ENCODE measurements around the gene KCNG4.

The KCNG4 gene

DNA sequence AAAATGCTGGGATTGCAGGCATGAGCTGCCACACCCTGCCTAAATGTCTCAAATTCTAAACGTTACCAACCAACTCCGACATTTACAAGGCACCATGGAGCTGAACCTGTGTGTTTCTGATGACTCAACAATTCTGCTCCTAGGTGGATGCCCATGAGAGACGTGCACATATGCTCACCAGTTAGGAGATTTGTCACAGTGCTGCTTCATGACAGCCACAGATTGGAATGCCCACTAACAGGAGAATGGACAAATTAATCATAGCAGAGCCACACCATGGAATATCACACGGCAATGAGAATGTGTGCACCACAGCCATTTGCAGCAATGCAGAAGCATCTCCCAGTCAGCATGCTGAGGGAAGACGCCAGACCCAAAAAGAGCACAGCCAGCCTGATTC is 8.0 kb upstream of the KCNG4 start:
- H3K4me1 ChIP-seq (ENCODE audit: control insufficient read depth, insufficient read depth, low read length): peaks cover 4% of the 10 kb centered on the region
- H3K27ac ChIP-seq (ENCODE audit: insufficient read depth, low read depth, low read length, poor library complexity, severe bottlenecking): no peak overlapping the region
- no peaks in the 10 kb centered on the region for H3K27me3 ChIP-seq (ENCODE audit: control insufficient read depth, insufficient read depth, low read length, poor library complexity, severe bottlenecking)
- H3K4me3 ChIP-seq (ENCODE audit: insufficient read depth, low read depth, low read length): no peak overlapping the region
- H3K9me3 ChIP-seq (ENCODE audit: control insufficient read depth, low read length): no peaks in the 10 kb centered on the region
- 93% methylated on average over 5 of the region's 5 CpGs for WGBS, 2 experiments
- H3K36me3 ChIP-seq (ENCODE audit: control insufficient read depth, insufficient read depth, low read length): no peaks in the 10 kb centered on the region

DNA sequence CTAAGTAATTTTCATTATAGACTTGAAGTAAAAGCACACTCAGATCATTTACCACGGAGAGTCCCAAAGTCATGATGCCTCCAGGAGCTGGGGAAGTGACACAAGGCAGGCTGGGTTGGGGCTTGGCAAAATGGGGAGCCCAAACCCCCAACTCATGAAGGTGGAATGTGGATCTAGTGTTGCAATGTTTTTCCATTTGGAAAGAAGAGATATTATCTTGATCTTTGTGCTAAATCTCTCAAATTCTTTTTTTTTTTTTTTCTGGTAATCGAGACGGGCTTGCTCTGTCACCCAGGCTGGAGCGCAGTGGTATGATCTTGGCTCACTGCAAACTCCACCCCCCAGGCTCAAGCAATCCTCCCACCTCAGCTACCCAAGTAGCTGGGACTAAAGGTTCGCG is 7.5 kb upstream of the KCNG4 start:
- no peak overlapping the region for H3K27ac ChIP-seq (ENCODE audit: insufficient read depth, low read depth, low read length, poor library complexity, severe bottlenecking)
- WGBS, 2 experiments: 93 to 94% methylated on average over 6 of the region's 6 CpGs
- H3K4me1 ChIP-seq (ENCODE audit: control insufficient read depth, insufficient read depth, low read length): peaks cover 1% of the 10 kb centered on the region
- H3K9me3 ChIP-seq (ENCODE audit: control insufficient read depth, low read length): no peaks in the 10 kb centered on the region
- no peak overlapping the region for H3K4me3 ChIP-seq (ENCODE audit: insufficient read depth, low read depth, low read length)
- H3K27me3 ChIP-seq (ENCODE audit: control insufficient read depth, insufficient read depth, low read length, poor library complexity, severe bottlenecking): no peaks in the 10 kb centered on the region
- no peaks in the 10 kb centered on the region for H3K36me3 ChIP-seq (ENCODE audit: control insufficient read depth, insufficient read depth, low read length)

DNA sequence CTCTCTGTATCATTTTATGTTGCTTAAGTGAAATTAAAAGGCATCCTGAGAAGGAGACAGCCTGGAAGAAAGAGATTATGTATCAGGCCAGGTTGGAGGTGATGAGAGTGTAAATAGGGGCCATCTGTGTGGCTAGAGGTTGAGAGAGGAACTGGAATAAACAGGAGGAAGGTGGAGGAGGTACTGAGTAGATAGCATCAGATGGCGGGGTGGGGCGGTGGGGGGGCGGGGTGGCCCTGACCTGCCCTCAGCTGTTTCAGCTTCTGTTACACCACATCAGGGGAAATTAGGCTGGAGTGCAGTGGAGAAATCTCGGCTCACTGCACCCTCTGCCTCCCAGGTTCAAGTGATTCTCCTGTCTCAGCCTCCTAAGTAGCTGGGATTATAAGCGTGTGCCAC is 6.9 kb upstream of the KCNG4 start:
- Histone ChIP-seq H3K4me3 (ENCODE audit: insufficient read depth, low read depth, low read length) (no peak overlapping the region), H3K27ac (ENCODE audit: insufficient read depth, low read depth, low read length, poor library complexity, severe bottlenecking) (no peak overlapping the region), H3K9me3 (ENCODE audit: control insufficient read depth, low read length) (no peaks in the 10 kb centered on the region), H3K36me3 (ENCODE audit: control insufficient read depth, insufficient read depth, low read length) (no peaks in the 10 kb centered on the region), H3K27me3 (ENCODE audit: control insufficient read depth, insufficient read depth, low read length, poor library complexity, severe bottlenecking) (no peaks in the 10 kb centered on the region), H3K4me1 (ENCODE audit: control insufficient read depth, insufficient read depth, low read length) (no peaks in the 10 kb centered on the region)
- WGBS, 2 experiments: 87 to 93% methylated on average over 5 of the region's 5 CpGs

DNA sequence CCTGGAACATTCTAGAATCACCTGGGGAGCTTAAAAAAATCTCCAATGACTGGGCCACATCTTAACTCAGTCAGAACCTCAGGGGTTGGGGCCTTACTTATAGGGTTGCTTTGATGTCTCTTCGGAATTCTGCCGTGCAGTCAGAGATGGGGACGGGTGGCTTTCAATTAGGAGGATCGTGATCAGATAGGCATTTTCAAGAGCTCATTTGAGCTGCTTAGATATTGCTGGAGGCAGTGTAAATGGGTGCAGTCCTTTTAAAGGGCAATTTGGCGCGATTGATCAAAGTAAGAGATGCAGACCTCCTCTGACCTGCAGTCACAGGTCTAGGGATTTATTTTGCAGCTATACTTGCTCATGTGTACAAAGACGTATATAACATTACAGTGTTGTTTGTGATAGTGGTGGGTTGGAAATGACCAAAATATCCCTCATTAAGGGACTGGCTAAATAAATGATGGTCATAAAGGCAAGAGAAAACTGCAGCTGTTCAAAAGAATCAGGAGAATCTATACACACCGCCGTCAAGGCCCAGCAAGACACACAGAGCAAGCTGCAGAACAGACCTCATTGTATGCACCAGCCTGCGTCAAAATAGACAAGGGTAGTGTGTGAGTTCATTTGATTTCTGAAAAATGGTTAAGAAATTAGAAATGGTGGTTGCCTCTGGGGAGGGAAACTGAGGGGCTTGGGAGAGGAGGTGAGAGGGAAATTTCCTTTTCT is 6.3 kb upstream of the KCNG4 start:
- Histone ChIP-seq H3K36me3 (ENCODE audit: control insufficient read depth, insufficient read depth, low read length) (no peaks in the 10 kb centered on the region), H3K9me3 (ENCODE audit: control insufficient read depth, low read length) (no peaks in the 10 kb centered on the region), H3K4me1 (ENCODE audit: control insufficient read depth, insufficient read depth, low read length) (no peaks in the 10 kb centered on the region), H3K27me3 (ENCODE audit: control insufficient read depth, insufficient read depth, low read length, poor library complexity, severe bottlenecking) (no peaks in the 10 kb centered on the region), H3K27ac (ENCODE audit: insufficient read depth, low read depth, low read length, poor library complexity, severe bottlenecking) (no peak overlapping the region), H3K4me3 (ENCODE audit: insufficient read depth, low read depth, low read length) (no peak overlapping the region)
- WGBS, 2 experiments: 95 to 97% methylated on average over 10 of the region's 10 CpGs

DNA sequence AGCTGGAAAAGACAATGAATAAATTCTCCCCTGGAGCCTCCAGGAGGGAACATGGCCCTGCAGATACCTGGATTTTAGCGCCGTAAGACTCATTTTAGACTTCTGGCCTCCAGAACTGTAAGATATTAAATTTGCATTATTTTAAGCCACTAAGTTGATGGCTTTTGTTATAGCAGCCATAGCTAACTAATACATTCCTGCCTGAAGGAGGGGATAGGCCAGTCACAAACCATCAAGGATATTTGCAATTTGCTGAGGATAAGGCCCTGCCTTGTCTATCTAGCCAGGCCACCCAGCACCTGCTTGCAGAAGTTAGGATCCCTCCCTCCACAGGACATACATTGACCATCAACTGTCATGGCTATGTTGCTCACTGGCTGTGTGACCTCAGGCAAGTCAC is 4.9 kb upstream of the KCNG4 start:
- WGBS, 2 experiments: 88 to 91% methylated on average over 2 of the region's 2 CpGs
- Histone ChIP-seq H3K9me3 (ENCODE audit: control insufficient read depth, low read length) (no peaks in the 10 kb centered on the region), H3K27me3 (ENCODE audit: control insufficient read depth, insufficient read depth, low read length, poor library complexity, severe bottlenecking) (no peaks in the 10 kb centered on the region)

DNA sequence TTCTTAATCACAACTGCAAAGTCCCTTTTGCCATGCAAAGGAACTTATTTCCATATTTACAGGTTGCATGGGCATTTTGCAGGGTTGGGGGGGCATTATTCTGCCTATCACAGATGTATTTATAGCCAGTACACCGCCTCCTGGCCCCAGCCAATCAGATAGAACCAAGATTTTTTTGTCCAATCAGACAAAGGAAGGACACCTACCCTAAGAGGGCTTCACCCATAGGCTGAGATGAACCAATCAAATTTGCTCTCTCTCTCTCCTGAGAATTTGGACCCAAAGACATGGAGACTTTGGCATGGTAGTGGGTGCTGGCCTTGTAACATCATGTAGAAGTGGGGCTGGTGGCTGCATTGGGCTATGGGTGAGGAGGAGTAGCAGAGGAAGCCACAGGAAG is 3.9 kb upstream of the KCNG4 start:
- 89 to 90% methylated on average over 1 of the region's 1 CpG for WGBS, 2 experiments
- Histone ChIP-seq H3K4me1 (ENCODE audit: control insufficient read depth, insufficient read depth, low read length) (no peaks in the 10 kb centered on the region), H3K9me3 (ENCODE audit: control insufficient read depth, low read length) (no peaks in the 10 kb centered on the region), H3K27ac (ENCODE audit: insufficient read depth, low read depth, low read length, poor library complexity, severe bottlenecking) (no peak overlapping the region), H3K4me3 (ENCODE audit: insufficient read depth, low read depth, low read length) (no peak overlapping the region), H3K36me3 (ENCODE audit: control insufficient read depth, insufficient read depth, low read length) (no peaks in the 10 kb centered on the region), H3K27me3 (ENCODE audit: control insufficient read depth, insufficient read depth, low read length, poor library complexity, severe bottlenecking) (no peaks in the 10 kb centered on the region)

More for the DNA sequence above, 4.9 kb upstream of the KCNG4 start:
- Histone ChIP-seq H3K4me1 (ENCODE audit: control insufficient read depth, insufficient read depth, low read length) (no peaks in the 10 kb centered on the region), H3K27ac (ENCODE audit: insufficient read depth, low read depth, low read length, poor library complexity, severe bottlenecking) (no peak overlapping the region), H3K4me3 (ENCODE audit: insufficient read depth, low read depth, low read length) (no peak overlapping the region), H3K36me3 (ENCODE audit: control insufficient read depth, insufficient read depth, low read length) (no peaks in the 10 kb centered on the region)

DNA sequence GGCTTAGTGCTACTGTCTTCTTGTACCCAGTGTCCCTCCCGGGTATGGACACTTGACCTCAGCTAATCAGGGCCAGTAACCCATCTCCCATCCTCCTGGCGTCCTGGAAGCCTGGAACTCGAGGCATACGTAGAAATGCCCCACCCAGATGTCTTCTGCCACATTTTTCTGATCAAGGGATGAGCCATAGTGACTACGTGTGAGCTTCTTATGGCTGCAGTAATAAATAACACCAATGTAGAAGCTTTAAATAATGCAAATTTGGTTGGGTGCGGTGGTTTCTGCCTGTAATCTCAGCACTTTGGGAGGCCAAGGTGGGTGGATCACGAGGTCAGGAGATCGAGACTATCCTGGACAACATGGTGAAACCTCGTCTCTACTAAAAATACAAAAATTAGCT is 3.0 kb upstream of the KCNG4 start:
- no peak overlapping the region for H3K4me3 ChIP-seq (ENCODE audit: insufficient read depth, low read depth, low read length)
- H3K4me1 ChIP-seq (ENCODE audit: control insufficient read depth, insufficient read depth, low read length): no peaks in the 10 kb centered on the region
- 89 to 92% methylated on average over 9 of the region's 9 CpGs for WGBS, 2 experiments
- H3K36me3 ChIP-seq (ENCODE audit: control insufficient read depth, insufficient read depth, low read length): no peaks in the 10 kb centered on the region
- no peak overlapping the region for H3K27ac ChIP-seq (ENCODE audit: insufficient read depth, low read depth, low read length, poor library complexity, severe bottlenecking)
- no peaks in the 10 kb centered on the region for H3K27me3 ChIP-seq (ENCODE audit: control insufficient read depth, insufficient read depth, low read length, poor library complexity, severe bottlenecking)
- no peaks in the 10 kb centered on the region for H3K9me3 ChIP-seq (ENCODE audit: control insufficient read depth, low read length)

DNA sequence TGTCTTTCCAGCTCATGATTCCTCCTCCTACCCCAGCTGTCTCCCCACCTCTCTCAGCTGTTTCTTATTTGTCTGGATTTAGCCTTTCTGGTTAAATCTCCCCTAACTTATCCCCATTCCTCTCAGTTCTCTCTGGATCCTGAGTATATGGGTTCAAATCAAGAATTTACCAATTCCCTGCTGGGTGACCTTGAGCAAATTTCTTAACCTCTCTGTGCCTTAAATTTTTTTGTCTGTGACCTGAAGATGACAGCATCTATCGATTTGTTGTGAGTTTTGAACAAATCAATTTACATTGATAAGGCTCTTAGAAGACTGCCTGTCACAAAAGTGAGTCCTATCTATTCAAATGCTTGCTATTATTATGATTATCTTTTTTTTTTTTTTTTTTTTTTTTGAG is 2.0 kb upstream of the KCNG4 start:
- Histone ChIP-seq H3K27ac (ENCODE audit: insufficient read depth, low read depth, low read length, poor library complexity, severe bottlenecking) (no peak overlapping the region), H3K36me3 (ENCODE audit: control insufficient read depth, insufficient read depth, low read length) (no peaks in the 10 kb centered on the region), H3K4me3 (ENCODE audit: insufficient read depth, low read depth, low read length) (no peak overlapping the region), H3K27me3 (ENCODE audit: control insufficient read depth, insufficient read depth, low read length, poor library complexity, severe bottlenecking) (no peaks in the 10 kb centered on the region), H3K4me1 (ENCODE audit: control insufficient read depth, insufficient read depth, low read length) (no peaks in the 10 kb centered on the region), H3K9me3 (ENCODE audit: control insufficient read depth, low read length) (no peaks in the 10 kb centered on the region)
- WGBS, 2 experiments: 87 to 100% methylated on average over 1 of the region's 1 CpG

DNA sequence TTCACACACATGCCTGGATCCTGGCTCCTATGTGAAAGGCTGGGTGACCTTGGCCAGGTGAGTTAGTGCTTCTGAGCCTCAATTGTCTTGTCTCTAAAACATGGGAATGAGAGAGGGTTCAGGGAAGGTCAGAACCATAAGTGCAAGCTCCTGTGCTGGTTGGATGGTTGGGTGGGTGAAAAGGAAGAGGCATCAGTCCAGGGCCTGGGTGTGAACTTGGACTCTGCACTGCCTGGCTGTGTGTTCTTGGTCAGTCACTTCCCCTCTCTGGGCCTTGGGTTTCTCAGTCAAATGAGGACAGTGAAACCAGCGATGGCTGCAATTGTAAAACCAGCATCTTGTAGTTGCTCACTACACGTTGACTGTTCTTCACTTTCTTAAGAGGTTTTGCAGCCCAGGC is 643 bp upstream of the KCNG4 start:
- no peaks in the 10 kb centered on the region for H3K36me3 ChIP-seq (ENCODE audit: control insufficient read depth, insufficient read depth, low read length)
- H3K9me3 ChIP-seq (ENCODE audit: control insufficient read depth, low read length): no peaks in the 10 kb centered on the region
- H3K4me3 ChIP-seq (ENCODE audit: insufficient read depth, low read depth, low read length): no peak overlapping the region
- WGBS, 2 experiments: 91 to 97% methylated on average over 2 of the region's 2 CpGs
- no peak overlapping the region for H3K27ac ChIP-seq (ENCODE audit: insufficient read depth, low read depth, low read length, poor library complexity, severe bottlenecking)
- H3K27me3 ChIP-seq (ENCODE audit: control insufficient read depth, insufficient read depth, low read length, poor library complexity, severe bottlenecking): no peaks in the 10 kb centered on the region
- H3K4me1 ChIP-seq (ENCODE audit: control insufficient read depth, insufficient read depth, low read length): no peaks in the 10 kb centered on the region

DNA sequence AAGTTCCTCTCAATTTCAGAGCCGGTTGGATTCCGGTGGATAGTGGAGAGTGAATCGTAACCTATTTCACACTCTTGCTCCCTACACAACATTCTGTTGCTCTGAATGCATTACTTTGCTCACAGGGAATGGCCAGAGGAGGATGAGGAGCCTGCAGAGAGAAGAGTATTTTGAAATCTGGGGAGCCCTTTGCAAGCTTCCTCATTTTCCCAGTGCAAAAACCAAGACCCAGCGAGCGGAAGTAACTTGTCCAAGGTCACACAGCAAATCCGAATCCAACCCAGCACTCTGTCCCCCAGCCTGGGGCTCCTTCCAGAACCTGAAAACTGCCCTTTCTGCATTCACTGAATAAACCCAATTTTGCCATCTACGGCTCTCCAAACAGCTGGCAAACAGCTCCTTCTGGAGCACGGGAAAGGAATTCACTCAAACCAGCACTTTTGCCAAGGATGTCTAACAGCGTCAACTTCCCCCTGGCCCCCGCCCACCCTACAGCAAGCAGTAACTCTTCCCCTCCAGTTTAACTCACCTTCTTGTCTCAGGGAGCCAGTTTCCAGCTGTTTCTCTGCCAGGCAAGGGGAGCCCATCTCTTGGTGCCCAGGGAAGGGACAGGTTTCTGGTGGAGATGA is 557 bp downstream of the KCNG4 start:
- H3K27me3 ChIP-seq (ENCODE audit: control insufficient read depth, insufficient read depth, low read length, poor library complexity, severe bottlenecking): no peaks in the 10 kb centered on the region
- H3K4me3 ChIP-seq (ENCODE audit: insufficient read depth, low read depth, low read length): no peak overlapping the region
- WGBS, 2 experiments: 76 to 79% methylated on average over 10 of the region's 10 CpGs
- no peaks in the 10 kb centered on the region for H3K36me3 ChIP-seq (ENCODE audit: control insufficient read depth, insufficient read depth, low read length)
- H3K4me1 ChIP-seq (ENCODE audit: control insufficient read depth, insufficient read depth, low read length): no peaks in the 10 kb centered on the region
- no peaks in the 10 kb centered on the region for H3K9me3 ChIP-seq (ENCODE audit: control insufficient read depth, low read length)
- H3K27ac ChIP-seq (ENCODE audit: insufficient read depth, low read depth, low read length, poor library complexity, severe bottlenecking): no peak overlapping the region

Measured in ectodermal cell (in vitro differentiated cells).